Posterior vena cava (tissue), 2 donors: ENCODE results near the gene SLC9A9. TPM values are rescaled to one million over a fixed set of nuclear protein-coding genes. Genes with fewer than 3 reads are reported as not detected.
"Not testable (repeated sequence)": the region's sequence is repeated elsewhere in the genome, so short reads cannot be mapped to it uniquely, and the experiment has no call there.

ENCODE experiments used
- DNase-seq: peaks from one replicate; pipeline ENCODE4 v3.0.0-alpha.2; 2020; ENCODE audit warnings: low spot score
- intact Hi-C, 2 donors: fragments of 100-400 bp; cut with DNase I; formaldehyde crosslinking; loops; one replicate each; pipeline versions ENCODE4 v1.14.1 to v1.14.2; 2022 to 2023
- total RNA-seq, 2 donors: library from RNA; stranded (reverse); fragmentation: NEBNext Ultra II Directional; extraction: Animal tissue kit (Norgen Biotek cat#: 25700); gene quantifications; one replicate each; pipeline ENCODE4 v1.2.1, GENCODE V29; 2021
- donor health status: DM: yes; HTN: yes; CAD: no.
- donor health status: DM: yes; HTN: yes; CAD: no.

The SLC9A9 gene
- total RNA-seq, 2 donors from 2014 or later: 20.5 to 28.8 TPM

DNA sequence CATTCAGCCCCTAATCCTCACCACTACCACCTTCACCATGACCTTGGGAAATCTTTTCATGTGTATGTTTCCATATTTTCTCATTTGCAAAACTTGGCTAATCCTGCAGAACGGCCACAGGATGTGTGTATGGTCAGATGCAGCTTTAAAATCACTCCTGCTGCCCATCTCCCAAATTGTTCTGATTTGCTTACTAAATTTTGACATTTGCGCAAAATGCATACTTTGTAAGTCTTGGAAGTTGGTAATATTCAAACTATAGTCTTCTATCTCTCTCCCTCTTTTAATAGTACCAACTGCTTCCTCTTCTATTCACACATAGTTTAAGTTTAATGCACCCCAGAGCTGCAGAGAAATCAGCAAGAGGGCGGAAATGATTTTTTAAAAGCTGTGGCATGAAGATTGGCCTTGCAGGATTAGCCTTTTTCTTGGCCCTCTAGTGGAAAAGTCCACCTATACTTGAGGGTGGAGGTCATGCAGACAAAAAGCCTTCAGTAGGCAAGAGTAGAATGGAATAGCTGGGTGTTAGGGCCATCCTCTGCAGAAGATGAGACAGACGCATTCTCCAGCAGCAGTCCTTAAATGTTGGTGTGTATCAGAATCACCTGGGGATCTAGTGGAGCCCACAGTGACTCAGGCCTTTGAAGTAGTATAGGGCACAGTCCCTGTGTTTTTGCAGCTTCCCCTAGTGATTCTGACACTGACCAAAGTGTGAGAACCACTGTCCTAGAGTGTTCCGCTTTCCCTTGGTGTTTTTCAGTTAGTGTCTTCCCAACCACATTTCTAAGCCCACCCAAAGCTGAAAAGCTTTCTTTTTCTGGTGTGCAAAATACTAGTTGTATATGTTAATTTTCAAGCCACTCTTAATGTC lies 547.0 kb downstream of the SLC9A9 start:
- intact Hi-C loops: loop anchor here in 1 of 2 donors (10.0 kb wide), 1 partner anchor 834 kb away; no protein-coding TSS in a partner anchor

DNA sequence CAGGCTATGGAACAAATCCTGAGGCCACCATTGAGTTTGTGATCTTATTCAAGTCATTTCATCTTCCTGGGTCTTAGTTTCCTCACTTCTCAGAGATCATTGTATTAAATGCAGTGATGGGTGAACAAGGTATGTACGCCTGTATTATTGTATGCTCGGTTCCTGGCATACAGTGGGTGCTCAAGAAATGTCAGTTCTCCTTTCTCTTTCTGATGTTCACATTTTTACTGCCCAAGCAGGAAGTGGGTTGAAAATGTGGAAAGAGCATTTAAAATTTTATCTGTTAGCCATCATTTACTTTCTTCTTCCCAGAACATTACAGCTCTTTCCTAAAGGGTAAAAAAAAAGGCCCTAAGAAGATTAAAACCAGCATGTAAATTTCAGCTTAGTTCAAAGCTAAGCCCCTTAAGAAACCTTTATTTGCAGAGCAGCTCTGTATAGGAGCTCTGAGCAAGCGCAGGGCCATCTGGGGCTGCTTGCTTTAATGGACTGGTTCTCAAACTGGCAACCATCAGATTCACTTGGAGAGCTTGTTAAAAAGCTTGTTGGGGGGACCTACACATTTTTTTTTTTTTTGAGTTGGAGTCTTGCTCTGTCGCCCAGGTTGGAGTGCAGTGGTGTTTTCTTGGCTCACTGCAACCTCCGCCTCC lies 549.3 kb downstream of the SLC9A9 start:
- DNase-seq: no peak
- intact Hi-C loops: no loop called here

More for the DNA sequence above, 547.0 kb downstream of the SLC9A9 start:
- DNase-seq: no peak

DNA sequence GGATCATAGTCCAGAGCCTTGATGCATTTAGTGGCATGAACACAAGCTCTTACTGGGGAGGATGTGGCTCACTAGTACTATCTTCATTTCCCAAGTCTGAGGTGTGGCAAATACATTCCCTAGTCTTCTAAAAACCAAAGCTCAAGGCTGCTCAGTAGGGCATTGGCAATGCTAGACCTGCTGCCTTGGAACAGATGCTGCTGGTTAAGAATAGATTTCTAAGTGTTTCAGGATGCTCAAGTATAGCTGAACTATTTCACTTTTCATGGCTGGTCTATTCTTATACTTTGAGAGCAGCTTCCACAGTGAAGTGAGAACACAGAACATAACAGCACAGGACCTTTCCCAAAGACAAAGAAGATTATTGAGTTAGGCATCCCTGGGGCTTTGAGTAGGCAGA lies 549.9 kb downstream of the SLC9A9 start:
- intact Hi-C loops: no loop called here
- DNase-seq: no peak

DNA sequence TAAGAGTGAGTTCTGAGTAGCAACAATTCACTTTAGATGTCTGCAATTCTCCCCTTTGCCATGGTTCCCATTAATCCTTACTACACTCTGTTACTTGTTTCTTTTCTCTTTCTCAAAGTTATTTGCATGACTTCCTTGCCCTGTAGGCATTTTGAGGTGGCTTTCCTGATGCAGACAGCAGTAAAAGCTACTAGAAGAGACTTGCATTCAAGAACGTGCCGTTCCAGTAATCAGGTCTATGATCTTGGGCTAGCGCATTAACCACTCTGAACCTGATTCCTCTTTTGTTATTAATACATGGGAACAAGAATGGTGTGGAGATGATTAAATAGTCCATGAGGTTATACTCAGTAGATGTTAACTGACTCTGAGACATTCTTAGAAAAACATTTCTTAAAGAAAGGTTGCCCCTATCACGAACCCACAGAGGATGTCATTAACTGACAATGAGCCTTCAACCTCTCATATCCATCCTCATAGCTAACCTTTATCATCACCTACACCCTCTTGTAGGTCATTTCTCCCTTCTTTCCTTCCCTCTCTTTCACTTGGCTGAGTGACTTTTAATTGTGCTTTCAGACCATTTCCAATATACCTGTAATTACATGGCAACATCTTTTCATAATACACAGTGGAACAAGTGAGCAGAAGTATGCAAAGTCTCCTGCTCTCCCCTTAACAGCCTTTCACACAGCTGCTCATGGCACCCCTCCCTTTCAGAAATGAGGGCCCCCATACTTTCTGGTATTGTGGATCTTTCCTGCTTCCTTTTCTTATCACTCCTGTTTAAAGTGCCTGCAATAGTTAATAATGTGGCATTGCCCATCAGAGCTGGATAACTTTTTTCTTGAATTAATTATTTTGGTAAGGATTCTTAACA lies 552.8 kb downstream of the SLC9A9 start:
- no peak for DNase-seq
- intact Hi-C loops: no loop called here

DNA sequence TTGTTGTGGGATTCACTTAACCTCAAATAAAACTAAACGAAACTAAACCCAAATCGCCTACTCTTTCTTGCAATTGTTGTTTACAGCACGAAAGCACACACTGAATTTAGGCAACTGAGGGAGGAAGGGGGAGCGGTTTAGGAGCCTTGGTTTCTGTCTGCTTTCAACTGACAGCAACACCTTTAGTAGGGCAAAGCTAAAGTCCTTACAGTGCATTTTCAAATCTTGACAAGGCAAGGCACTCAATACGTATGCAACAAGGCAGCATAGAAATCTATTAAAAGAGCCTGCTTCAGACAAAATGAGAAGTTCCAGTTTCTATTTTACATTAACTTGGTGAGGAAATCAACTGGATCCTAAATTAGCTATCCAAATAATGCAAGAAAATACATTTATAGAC lies 554.1 kb downstream of the SLC9A9 start:
- DNase-seq: no peak
- intact Hi-C loops: no loop called here

DNA sequence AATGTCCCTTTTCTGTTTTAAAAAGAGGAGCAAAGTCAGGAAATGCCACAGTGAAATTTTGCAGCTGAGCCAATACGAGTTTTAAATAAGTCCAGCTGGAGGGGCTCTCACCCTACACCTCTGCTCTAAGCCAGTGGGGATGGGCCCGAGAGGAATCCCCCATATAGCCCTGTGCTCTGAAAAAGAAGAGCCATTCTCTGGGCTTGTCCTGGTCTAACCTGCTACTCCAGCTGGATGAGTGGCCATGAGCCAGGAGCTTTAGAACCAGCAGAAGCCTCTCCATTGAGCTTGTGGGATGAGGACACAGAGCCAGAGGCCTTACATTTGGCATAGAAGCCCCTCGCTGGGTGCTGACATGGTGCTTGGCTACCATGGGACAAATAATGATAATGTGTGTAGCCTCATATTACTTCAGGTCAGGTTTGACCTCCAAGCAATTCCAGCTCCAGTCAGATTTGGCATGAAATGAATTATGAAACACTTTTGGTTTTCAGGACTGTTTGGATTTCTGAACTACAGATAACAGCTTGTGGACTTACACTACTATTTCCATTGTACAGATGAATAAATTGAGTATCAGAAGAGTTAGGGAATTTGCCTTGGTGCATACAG lies 556.3 kb downstream of the SLC9A9 start:
- no peak for DNase-seq
- intact Hi-C loops: no loop called here

DNA sequence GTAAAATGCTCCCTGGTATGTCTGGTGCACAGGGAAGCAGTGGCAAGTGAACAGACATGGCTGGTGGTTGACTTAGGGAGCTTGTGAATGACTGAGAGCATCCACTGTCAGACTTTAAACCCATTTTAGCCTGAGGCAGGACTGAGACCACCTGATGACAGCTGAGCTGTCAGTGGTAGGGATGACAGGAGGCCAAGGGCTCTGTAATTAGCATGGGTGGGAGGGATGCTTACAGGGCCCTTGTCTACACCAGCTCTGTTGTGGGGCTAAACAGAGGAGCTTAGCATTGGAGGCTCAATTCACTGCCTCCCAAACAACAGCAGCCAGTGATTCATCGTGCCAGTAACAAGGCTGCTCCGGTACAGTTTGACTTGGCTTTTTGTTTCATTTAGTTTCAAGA lies 559.3 kb downstream of the SLC9A9 start:
- DNase-seq: no peak
- intact Hi-C loops: no loop called here

DNA sequence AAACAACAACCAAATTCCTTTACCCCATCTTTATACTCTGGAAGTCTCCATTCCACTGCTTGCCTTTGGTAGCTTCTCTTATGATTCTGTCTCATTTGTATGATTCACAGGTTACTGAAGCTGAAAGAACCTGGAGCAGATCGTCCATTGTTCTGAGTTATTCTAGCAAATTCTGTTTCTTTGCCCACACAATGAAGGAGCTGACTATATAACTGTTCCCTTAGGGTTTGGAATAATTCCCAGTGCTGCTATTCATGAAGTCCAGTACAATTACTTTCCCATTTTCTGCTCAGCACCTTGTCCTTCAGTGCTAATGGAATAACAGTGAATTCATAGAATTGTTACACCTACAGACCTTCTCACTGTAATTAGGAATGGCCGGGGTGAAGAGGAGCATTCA lies 560.9 kb downstream of the SLC9A9 start:
- no peak for DNase-seq
- intact Hi-C loops: no loop called here

DNA sequence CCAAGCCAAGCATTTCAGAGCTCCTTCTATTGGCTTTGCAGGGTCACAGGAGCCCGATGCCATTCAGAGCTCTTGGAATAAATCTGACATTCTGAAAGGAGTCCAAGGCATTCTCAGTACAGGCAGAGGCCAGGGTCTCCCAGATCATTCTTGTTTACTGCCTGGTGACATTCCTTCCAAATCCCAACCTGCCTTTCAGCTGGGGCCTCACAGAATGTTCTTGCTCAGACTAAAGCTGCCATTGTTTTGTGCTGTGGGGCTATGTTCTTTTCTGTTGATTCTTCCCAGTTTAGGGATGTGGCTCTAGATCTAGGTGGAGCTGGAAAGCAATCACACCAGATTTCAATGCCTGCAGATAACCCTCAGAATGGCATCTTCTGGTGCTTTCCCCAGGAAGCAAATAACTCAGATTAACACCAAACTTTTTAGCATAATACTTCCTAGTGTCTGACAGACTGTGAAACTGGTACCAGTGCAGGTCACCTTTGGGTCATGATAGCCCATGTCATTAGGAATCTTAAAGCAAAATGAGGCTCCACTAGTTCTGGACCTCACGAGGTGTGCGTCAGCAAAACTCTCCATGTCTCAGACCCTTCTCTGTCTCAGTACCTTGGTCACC lies 561.8 kb downstream of the SLC9A9 start:
- intact Hi-C loops: no loop called here
- DNase-seq: no peak

DNA sequence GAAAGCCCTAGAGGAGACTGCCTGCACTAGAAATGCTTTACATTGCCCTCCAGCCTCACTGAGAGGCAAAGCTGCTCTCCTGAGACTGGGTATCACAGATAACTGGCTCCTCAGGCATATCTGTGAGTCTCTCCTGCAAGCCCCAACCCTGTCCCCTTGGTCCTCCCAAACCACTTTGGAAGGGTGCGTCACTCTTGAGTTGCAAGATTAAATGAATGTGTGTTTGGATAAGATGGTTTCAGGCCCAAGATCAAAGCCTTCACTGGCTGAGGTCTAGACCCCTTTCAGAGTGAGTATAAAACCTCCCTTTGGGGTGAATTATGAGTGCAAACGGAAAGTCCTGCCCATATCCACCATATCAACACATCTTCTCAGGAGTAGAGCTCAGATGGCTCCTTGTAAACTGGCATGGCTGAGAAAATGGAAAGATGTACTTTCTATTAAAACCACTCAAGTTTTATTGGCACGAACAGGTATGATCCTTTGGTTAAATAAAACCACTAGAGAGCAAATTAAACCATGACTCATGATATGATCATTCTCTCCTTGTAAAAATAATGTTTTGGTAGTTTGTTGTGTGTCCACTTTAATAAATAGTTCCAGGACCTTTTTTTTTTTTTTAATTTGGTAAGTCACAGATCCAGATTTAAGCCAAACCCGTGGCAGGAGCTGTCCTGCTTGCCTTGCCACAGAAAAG lies 564.7 kb downstream of the SLC9A9 start:
- intact Hi-C loops: no loop called here
- DNase-seq: no peak

DNA sequence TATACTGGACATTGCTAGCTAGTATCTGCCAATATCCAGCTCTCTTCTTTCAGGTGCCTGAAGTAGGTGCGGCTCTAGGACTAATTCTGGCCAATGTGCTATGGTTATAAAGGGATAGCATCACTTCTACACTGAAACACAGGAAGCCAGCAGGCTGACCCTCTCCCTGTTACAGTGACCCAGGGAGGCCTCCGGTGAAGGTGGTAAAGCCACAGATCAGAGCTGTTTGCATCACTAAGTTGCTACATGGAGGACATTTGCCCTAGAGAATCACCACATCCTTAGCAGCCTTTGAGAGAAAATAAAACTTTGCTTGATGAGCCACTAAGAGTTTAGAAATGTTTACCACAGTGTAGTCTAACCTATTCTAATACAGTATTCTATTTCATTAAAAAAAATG lies 567.3 kb downstream of the SLC9A9 start:
- DNase-seq: no peak
- intact Hi-C loops: no loop called here

DNA sequence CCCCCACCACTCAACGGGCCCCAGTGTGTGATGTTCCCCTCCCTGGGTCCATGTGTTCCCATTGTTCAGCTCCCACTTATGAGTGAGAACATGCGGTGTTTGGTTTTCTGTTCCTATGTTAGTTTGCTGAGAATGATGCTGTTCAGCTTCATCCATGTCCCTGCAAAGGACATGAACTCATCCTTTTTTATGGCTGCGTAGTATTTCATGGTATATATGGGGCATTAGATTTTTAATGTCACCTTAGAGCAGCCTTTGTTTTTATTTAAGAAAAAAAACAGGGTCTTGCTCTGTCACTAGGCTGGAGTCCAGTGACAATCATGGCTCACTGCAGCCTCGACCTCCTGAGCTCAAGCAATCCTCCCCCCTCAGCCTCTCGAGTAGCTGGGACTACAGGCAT lies 568.7 kb downstream of the SLC9A9 start:
- DNase-seq, intact Hi-C loops: not testable (repeated sequence)

DNA sequence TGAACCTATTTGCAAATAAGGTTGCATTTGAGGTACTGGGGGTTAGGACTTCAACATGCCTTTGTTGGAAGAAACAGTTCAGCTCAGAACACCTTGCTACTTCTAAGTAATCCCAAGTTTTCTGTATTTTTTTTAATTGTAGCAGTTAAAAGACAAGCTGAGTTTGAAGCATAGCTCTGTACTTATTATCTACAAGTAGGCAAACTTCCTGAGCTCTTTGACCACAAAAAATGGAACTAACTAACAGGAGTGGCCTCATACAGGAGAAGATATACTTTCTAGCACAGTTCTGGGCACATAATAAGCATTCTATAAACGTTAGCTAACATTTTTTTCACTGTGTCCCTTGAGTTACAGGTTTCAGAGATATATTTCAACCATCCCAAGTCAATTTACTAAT lies 569.5 kb downstream of the SLC9A9 start:
- intact Hi-C loops: no loop called here
- DNase-seq: no peak

DNA sequence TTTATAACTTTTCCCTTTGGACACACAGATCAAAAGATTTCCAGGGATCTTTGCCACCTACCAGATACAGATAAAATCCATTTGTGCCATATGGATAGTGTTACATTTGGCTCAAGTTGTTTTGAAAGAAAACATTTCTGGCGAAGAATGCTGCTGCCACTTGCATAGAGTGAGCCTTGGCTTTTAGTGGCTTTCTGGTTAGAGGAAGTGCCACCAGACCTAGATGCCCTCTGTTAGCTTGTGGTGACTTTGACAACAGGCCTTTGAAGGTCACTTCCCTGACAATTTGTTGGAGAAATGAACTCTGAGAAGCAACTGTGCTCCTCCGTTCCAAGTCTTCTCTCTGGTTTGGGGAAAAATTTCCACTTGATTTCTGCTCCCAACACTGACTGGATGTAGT lies 570.7 kb downstream of the SLC9A9 start:
- intact Hi-C loops: no loop called here
- no peak for DNase-seq

DNA sequence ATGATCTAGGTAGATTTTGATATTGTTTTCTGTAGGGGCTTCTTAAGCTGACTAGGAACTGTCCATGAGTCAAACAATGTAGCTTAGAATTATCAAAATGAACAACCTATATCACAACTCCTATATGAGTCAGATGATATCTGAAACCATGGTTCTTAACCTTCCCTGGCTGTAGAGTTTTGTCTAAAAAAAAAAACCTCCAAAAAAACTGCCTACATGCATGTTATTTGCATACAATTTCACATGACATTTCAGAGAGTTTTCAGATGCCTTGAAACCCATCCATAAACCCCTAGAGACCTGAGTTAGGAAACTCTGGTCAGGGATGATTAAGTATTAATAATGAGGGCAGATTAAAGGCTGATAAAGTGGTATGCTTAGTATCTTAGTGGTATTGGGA lies 571.7 kb downstream of the SLC9A9 start:
- intact Hi-C loops: no loop called here
- no peak for DNase-seq

DNA sequence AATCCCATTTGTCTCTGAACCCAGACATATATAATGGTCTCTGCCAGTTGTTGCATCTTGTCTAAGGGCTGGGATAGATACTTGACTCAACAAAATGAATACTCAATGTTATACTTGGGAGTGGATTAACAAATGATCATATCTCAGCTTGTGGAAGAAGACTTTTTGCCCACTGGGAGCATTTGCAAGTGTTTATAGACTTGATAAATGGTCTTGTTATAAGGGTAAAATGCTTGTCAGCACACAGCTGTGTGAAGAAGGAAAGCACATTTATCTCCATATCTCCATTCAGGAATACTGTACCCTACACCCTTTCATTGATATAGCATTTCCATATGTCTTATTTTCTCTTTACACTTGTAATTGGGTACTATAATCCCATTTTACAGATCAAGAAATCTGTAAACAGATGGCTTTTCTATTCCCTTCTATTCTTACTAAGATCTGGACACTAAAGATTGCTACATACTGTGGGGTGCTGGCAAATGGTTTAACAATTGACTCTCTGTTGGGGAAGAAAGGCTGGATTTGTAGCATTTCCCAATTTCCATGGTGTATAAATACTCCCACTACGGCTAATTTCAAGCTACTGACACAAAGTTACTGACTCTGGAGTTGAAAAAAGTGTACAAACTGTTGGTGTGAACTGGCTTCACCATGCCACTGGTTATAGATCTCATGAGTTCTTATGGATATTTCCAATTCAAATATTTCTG lies 574.1 kb downstream of the SLC9A9 start:
- DNase-seq: no peak
- intact Hi-C loops: no loop called here

DNA sequence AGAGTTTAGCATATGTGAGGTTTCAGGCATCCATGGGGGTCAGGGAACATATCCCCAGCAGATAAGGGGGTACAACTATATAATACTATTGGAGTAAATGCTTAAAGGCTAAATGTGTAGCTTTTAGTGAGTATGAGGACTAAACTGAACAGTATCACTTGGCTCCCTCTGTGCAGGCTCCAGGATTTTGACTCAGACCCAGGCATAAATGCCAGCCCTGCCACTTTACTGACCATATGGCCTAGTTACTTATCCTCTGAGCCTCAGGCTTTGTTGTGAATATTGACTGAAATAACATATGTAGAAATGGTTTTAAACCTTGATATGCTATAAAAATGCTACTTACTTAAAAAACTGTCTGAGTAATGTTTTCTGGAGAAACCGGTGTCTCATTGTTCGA lies 577.1 kb downstream of the SLC9A9 start:
- intact Hi-C loops: no loop called here
- DNase-seq: no peak

DNA sequence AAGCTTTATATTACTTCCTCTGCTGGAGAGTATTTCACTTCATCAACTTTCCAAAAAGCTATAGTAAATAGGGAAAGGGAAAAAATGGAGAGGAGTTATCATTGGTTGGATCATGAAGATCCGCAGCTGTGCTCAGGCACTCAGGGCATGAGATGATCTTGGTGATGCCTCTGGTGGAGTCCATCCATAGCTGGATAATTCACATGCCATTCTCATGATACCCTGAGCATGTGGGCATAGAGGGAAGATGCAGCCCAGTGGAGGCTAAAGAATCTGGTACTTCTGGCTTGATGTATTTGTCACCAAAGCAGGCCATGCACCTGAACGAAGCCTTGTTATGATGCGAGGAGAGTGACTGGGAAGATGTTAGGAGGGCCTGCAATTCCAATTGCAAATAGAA lies 578.5 kb downstream of the SLC9A9 start:
- no peak for DNase-seq
- intact Hi-C loops: no loop called here
